ENCODE measurements around the gene PRSS56. TPM values are rescaled to one million over a fixed set of nuclear protein-coding genes. Genes with fewer than 3 reads are reported as not detected.

The PRSS56 gene
- total and polyA plus RNA-seq, 2 of the 8 experiments (the other 6 are each of a cell fraction or from before 2014, with no cell fraction given): 0.03 TPM; not detected in 1

- H4K91ac ChIP-seq (replicated peaks; ENCODE audit: insufficient read length, low read length): no peak overlapping the region
- H3K14ac ChIP-seq (ENCODE audit: insufficient read length): no peak overlapping the region
- no peaks in the 10 kb centered on the region; a peak in 1 of 4 replicates for H3K9me3 ChIP-seq (ENCODE audit: insufficient read depth in 2 of 2, low read depth in 1 of 2, low read length in 1 of 2)
- WGBS, 2 experiments (ENCODE audit: extremely low coverage in 1 of 2, insufficient coverage in 1 of 2, insufficient read length in 1 of 2, insufficient replicate concordance in 2 of 2, low coverage in 1 of 2, low lambda C conversion rate in 2 of 2, missing lambda C conversion rate in 1 of 2): 15% methylated on average over 17 of the region's 22 CpGs; no CpG with 5 or more reads in 1 of the 2 experiments
- no peak overlapping the region for H2AFZ ChIP-seq (ENCODE audit: low read length)
- H2AK5ac ChIP-seq (ENCODE audit: low read depth, low read length): no peak overlapping the region
- H3K18ac ChIP-seq (ENCODE audit: extremely low read depth, low read length): no peak overlapping the region; the same call in 1 of the 2 replicates
- peak overlapping the region; percentile 14 for H4K8ac ChIP-seq (ENCODE audit: extremely low read depth, insufficient read depth, low read length)
- no peak overlapping the region for H2BK20ac ChIP-seq (ENCODE audit: low read length)
- H2BK120ac ChIP-seq (replicated peaks; ENCODE audit: low read depth, low read length): no peak overlapping the region
- H2BK12ac ChIP-seq (ENCODE audit: low read depth, low read length): no peak overlapping the region
- no peak overlapping the region for H3K56ac ChIP-seq (replicated peaks; ENCODE audit: insufficient read length, low read depth, low read length)
- no peak overlapping the region for H4K5ac ChIP-seq (ENCODE audit: insufficient read length, low read depth, low read length)
- no peaks in the 10 kb centered on the region for H3K79me1 ChIP-seq (ENCODE audit: low read depth, low read length)
- H3K9ac ChIP-seq (replicated peaks in 1 of 4; ENCODE audit: extremely low read depth in 1 of 4, low read depth in 3 of 4, low read length in 3 of 4): no peak overlapping the region
- H4K20me1 ChIP-seq (replicated peaks in 1 of 2; ENCODE audit: control insufficient read depth in 1 of 2, insufficient read depth in 2 of 2, low read length in 2 of 2): peaks cover 6 to 13% of the 10 kb centered on the region in 2 experiments
- peak overlapping the region; percentile 56 to 79 for H3K4me2 ChIP-seq (ENCODE audit: insufficient read depth in 1 of 2, low read depth in 2 of 2, low read length in 2 of 2)
- H3K4me3 ChIP-seq (ENCODE audit: extremely low read depth in 1 of 4, insufficient read depth in 2 of 4, low read depth in 3 of 4, low read length in 4 of 4): peak overlapping the region; percentile 26 to 62 (median 37)
- peaks cover 0 to 40% (median 22%) of the 10 kb centered on the region in 4 experiments; a peak in 6 of 7 replicates for H3K4me1 ChIP-seq (replicated peaks in 1 of 4; ENCODE audit: control insufficient read depth in 3 of 4, insufficient read depth in 4 of 4, low read length in 3 of 4)
- no peak overlapping the region for H3K27ac ChIP-seq (ENCODE audit: low read depth, low read length)
- H3K36me3 ChIP-seq (ENCODE audit: control insufficient read depth in 2 of 4, insufficient read depth in 4 of 4, low read length in 3 of 4): peaks cover 0 to 11% (median 0%) of the 10 kb centered on the region in 4 experiments; a peak in 1 of 8 replicates
- no peak for FAIRE-seq
- CTCF ChIA-PET (ENCODE audit: partially characterized antibody): interaction anchor here (0.8 to 4.5 kb wide), 12 partner anchors 9 to 118 kb away, joined by 3 to 17 read pairs (median 3); partner anchors contain the start of gene PRSS56
- no peak overlapping the region for H2BK5ac ChIP-seq (ENCODE audit: low read depth, low read length)
- H3K27me3 ChIP-seq (replicated peaks in 1 of 4; ENCODE audit: control insufficient read depth in 3 of 4, extremely low read depth in 1 of 4, insufficient read depth in 3 of 4, low read length in 3 of 4): peaks cover 35 to 58% (median 49%) of the 10 kb centered on the region in 4 experiments
- POLR2A ChIA-PET (ENCODE audit: partially characterized antibody): interaction anchor here (0.7 to 1.6 kb wide), 2 partner anchors 36 to 38 kb away, joined by 3 to 4 read pairs; no protein-coding TSS in a partner anchor
- H3K79me2 ChIP-seq (ENCODE audit: control insufficient read depth in 1 of 2, insufficient read depth in 2 of 2, low read length in 2 of 2): no peaks in the 10 kb centered on the region
- DNase-seq (ENCODE audit: low read depth in 1 of 2, low spot score in 2 of 2): no peak
- no peak overlapping the region for H3K23ac ChIP-seq (ENCODE audit: insufficient read length)
- H3K23me2 ChIP-seq (ENCODE audit: low read depth, low read length): peaks cover 12% of the 10 kb centered on the region; the same call in 1 of the 2 replicates
- no peak overlapping the region for H2BK15ac ChIP-seq (ENCODE audit: low read length)
- H3K4ac ChIP-seq (replicated peaks; ENCODE audit: insufficient read length, low read depth, low read length): no peak overlapping the region
Observed at GRCh38 chr2:232485348-232485756, 34.8 kb upstream of the PRSS56 start.

Data from H1 (cell line).